ENCODE measurements around the gene ZDHHC6. TPM values are rescaled to one million over a fixed set of nuclear protein-coding genes. Genes with fewer than 3 reads are reported as not detected.

The ZDHHC6 gene
- polyA plus RNA-seq, 1 donor from 2014 or later, result 50.5 TPM

DNA sequence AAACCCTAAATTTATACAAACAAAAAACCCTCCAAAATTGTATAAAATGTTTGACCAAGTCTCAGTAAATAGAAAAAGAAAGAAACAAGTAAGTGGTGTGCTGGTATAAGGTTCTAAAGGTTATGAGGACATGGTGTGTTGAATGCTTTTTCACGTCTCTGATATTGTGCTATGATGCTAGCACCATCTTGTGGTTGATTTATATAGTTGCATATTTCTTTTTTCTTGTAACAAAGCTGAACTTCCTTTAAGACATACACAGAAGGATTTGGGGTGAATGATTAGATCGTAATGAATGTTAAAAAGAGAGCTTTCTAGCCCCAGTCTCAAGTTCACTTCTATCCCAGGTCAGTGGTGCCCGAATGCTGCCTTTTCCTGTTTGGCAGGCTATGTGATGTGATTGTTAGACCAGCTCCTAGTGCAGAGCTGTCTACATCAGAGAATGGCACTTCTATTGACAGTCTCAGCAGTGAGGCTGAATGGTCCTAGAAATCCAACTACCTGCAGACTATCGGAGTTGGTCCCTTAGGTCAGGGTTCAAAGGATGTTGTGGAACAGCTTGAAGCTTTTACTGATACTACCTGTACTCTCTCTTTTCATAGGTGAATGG lies 25.3 kb upstream of the ZDHHC6 start:
- Histone ChIP-seq H3F3A (ENCODE audit: insufficient read depth, low read length, poor library complexity, severe bottlenecking) (no peaks in the 10 kb centered on the region), H3K9me3 (ENCODE audit: low read length) (no peaks in the 10 kb centered on the region), H3K36me3 (ENCODE audit: insufficient read depth, low read length) (no peaks in the 10 kb centered on the region), H3K4me3 (ENCODE audit: low read length) (no peak overlapping the region), H3K9me2 (ENCODE audit: insufficient read depth, low read length) (no peaks in the 10 kb centered on the region), H2AFZ (ENCODE audit: low read depth, low read length) (no peak overlapping the region), H3K27ac (ENCODE audit: low read length) (no peak overlapping the region), H3K27me3 (ENCODE audit: insufficient read depth, low read depth, low read length) (no peaks in the 10 kb centered on the region), H3K4me2 (ENCODE audit: low read length) (no peak overlapping the region), H3K9ac (ENCODE audit: low read length) (no peak overlapping the region), H4K20me1 (ENCODE audit: insufficient read depth) (no peaks in the 10 kb centered on the region), H3K79me2 (replicated peaks; ENCODE audit: insufficient read depth, low read length) (no peaks in the 10 kb centered on the region)
- TF ChIP-seq RAD21 (conservative IDR thresholded peaks at IDR 0.05), result peak; percentile 80
- TF ChIP-seq, protein P1, sequence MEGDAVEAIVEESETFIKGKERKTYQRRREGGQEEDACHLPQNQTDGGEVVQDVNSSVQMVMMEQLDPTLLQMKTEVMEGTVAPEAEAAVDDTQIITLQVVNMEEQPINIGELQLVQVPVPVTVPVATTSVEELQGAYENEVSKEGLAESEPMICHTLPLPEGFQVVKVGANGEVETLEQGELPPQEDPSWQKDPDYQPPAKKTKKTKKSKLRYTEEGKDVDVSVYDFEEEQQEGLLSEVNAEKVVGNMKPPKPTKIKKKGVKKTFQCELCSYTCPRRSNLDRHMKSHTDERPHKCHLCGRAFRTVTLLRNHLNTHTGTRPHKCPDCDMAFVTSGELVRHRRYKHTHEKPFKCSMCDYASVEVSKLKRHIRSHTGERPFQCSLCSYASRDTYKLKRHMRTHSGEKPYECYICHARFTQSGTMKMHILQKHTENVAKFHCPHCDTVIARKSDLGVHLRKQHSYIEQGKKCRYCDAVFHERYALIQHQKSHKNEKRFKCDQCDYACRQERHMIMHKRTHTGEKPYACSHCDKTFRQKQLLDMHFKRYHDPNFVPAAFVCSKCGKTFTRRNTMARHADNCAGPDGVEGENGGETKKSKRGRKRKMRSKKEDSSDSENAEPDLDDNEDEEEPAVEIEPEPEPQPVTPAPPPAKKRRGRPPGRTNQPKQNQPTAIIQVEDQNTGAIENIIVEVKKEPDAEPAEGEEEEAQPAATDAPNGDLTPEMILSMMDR (IDR thresholded peaks at IDR 0.05; ENCODE audit: poor library complexity, severe bottlenecking), result peak; percentile 84
- TF ChIP-seq SMC3 (conservative IDR thresholded peaks at IDR 0.05; ENCODE audit: poor library complexity), result peak; percentile 84
- TF ChIP-seq POLR2AphosphoS5 (IDR thresholded peaks at IDR 0.05), result no peak
- no peak for TF ChIP-seq EP300 (conservative IDR thresholded peaks at IDR 0.05; ENCODE audit: poor library complexity, severe bottlenecking)

DNA sequence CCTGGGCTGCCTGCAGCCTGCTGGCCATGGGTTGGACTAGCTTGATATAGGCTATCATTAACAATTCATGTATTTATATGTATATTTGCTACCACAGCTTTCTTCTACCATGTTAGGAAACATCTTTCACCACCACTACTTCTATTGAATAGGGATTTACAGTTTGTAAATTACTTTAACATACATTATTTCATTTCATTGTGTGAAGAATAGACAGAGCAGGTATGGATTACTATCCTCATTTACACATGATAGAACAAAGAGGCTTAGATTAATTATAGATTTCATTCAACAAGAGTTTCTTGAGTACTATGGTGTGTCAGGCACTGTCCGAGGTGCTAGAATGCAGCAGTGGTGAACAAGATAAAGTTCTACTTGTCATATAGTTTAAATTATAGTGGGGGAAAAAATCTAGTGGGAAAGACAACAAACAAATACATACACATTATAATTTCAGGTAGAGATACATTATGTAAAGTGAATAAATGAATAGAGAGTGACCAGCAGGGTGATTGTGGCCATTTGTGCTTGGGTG lies 20.9 kb upstream of the ZDHHC6 start:
- Histone ChIP-seq H3K79me2 (replicated peaks; ENCODE audit: insufficient read depth, low read length) (no peaks in the 10 kb centered on the region), H2AFZ (ENCODE audit: low read depth, low read length) (no peak overlapping the region), H4K20me1 (ENCODE audit: insufficient read depth) (no peaks in the 10 kb centered on the region), H3K27ac (ENCODE audit: low read length) (no peak overlapping the region), H3K36me3 (ENCODE audit: insufficient read depth, low read length) (peaks cover 13% of the 10 kb centered on the region), H3K4me2 (ENCODE audit: low read length) (no peak overlapping the region), H3K9me3 (ENCODE audit: low read length) (no peaks in the 10 kb centered on the region), H3K9ac (ENCODE audit: low read length) (no peak overlapping the region), H3F3A (ENCODE audit: insufficient read depth, low read length, poor library complexity, severe bottlenecking) (no peaks in the 10 kb centered on the region), H3K9me2 (ENCODE audit: insufficient read depth, low read length) (no peaks in the 10 kb centered on the region), H3K27me3 (ENCODE audit: insufficient read depth, low read depth, low read length) (no peaks in the 10 kb centered on the region), H3K4me3 (ENCODE audit: low read length) (no peak overlapping the region)
- TF ChIP-seq, protein P1 (IDR thresholded peaks at IDR 0.05; ENCODE audit: poor library complexity, severe bottlenecking), result no peak

DNA sequence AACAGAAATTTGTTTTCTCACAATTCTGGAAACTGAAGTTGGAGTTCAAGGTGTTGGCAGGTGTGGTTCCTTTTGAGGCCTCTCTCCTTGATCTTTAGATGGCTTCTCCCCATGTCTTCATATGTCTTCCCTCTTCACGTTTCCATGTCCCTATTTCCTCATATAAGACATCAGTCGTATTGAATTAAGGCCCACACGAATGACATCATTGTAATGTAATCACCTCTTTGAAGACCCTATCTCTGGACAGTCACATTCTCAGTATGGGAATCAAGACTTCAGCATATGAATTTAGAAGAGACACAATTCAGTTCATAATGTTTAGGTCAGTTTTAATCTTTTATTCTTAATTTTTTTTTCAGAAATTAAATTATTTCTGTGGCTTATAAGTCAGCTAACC lies 20.1 kb upstream of the ZDHHC6 start:
- H3K4me3 ChIP-seq (ENCODE audit: low read length), result no peak overlapping the region
- TF ChIP-seq MXI1 (conservative IDR thresholded peaks at IDR 0.05; ENCODE audit: poor library complexity, severe bottlenecking) (no peak), SMC3 (conservative IDR thresholded peaks at IDR 0.05; ENCODE audit: poor library complexity) (no peak), TAF1 (IDR thresholded peaks at IDR 0.05; ENCODE audit: low read depth) (no peak), EZH2 (IDR thresholded peaks at IDR 0.05; ENCODE audit: borderline replicate concordance, insufficient read depth, low read length, poor library complexity, severe bottlenecking) (no peak), RAD21 (conservative IDR thresholded peaks at IDR 0.05) (no peak), POLR2AphosphoS5 (IDR thresholded peaks at IDR 0.05) (no peak), EP300 (conservative IDR thresholded peaks at IDR 0.05; ENCODE audit: poor library complexity, severe bottlenecking) (no peak)
- TF ChIP-seq, protein P1 (IDR thresholded peaks at IDR 0.05; ENCODE audit: poor library complexity, severe bottlenecking), result no peak
- TF ChIP-seq, protein P2, sequence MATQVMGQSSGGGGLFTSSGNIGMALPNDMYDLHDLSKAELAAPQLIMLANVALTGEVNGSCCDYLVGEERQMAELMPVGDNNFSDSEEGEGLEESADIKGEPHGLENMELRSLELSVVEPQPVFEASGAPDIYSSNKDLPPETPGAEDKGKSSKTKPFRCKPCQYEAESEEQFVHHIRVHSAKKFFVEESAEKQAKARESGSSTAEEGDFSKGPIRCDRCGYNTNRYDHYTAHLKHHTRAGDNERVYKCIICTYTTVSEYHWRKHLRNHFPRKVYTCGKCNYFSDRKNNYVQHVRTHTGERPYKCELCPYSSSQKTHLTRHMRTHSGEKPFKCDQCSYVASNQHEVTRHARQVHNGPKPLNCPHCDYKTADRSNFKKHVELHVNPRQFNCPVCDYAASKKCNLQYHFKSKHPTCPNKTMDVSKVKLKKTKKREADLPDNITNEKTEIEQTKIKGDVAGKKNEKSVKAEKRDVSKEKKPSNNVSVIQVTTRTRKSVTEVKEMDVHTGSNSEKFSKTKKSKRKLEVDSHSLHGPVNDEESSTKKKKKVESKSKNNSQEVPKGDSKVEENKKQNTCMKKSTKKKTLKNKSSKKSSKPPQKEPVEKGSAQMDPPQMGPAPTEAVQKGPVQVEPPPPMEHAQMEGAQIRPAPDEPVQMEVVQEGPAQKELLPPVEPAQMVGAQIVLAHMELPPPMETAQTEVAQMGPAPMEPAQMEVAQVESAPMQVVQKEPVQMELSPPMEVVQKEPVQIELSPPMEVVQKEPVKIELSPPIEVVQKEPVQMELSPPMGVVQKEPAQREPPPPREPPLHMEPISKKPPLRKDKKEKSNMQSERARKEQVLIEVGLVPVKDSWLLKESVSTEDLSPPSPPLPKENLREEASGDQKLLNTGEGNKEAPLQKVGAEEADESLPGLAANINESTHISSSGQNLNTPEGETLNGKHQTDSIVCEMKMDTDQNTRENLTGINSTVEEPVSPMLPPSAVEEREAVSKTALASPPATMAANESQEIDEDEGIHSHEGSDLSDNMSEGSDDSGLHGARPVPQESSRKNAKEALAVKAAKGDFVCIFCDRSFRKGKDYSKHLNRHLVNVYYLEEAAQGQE (IDR thresholded peaks at IDR 0.05; ENCODE audit: borderline replicate concordance), result no peak
- H3K27ac ChIP-seq (ENCODE audit: low read length), result no peak overlapping the region
- no peaks in the 10 kb centered on the region for H3F3A ChIP-seq (ENCODE audit: insufficient read depth, low read length, poor library complexity, severe bottlenecking)
- H3K9me2 ChIP-seq (ENCODE audit: insufficient read depth, low read length), result no peaks in the 10 kb centered on the region
- H3K27me3 ChIP-seq (ENCODE audit: insufficient read depth, low read depth, low read length), result no peaks in the 10 kb centered on the region
- H4K20me1 ChIP-seq (ENCODE audit: insufficient read depth), result no peaks in the 10 kb centered on the region
- H2AFZ ChIP-seq (ENCODE audit: low read depth, low read length), result no peak overlapping the region
- H3K9me3 ChIP-seq (ENCODE audit: low read length), result no peaks in the 10 kb centered on the region
- peaks cover 13% of the 10 kb centered on the region for H3K36me3 ChIP-seq (ENCODE audit: insufficient read depth, low read length)
- H3K9ac ChIP-seq (ENCODE audit: low read length), result no peak overlapping the region
- H3K79me2 ChIP-seq (replicated peaks; ENCODE audit: insufficient read depth, low read length), result no peaks in the 10 kb centered on the region
- no peak overlapping the region for H3K4me2 ChIP-seq (ENCODE audit: low read length)
